ENCODE data around the gene GAB1. TPM values are rescaled to one million over a fixed set of nuclear protein-coding genes. Genes with fewer than 3 reads are reported as not detected.

Gene GAB1
- total RNA-seq, 1 experiment from 2014 or later, result 3.8 TPM

GRCh38 chr4:143353797-143354196 is 17.1 kb downstream of the GAB1 start:
- POLR2A ChIA-PET, result no interaction called here
- Histone ChIP-seq H3K9me3 (ENCODE audit: control insufficient read depth in 1 of 2, insufficient read depth in 1 of 2, low read depth in 1 of 2, low read length in 2 of 2) (no peaks in the 10 kb centered on the region), H3K9me2 (ENCODE audit: insufficient read depth) (no peaks in the 10 kb centered on the region), H3K79me2 (ENCODE audit: insufficient read depth, low read length) (no peaks in the 10 kb centered on the region), H2AFZ (ENCODE audit: low read depth, low read length, poor library complexity, severe bottlenecking) (no peak overlapping the region), H3K27me3 (ENCODE audit: insufficient read depth, low read length) (no peaks in the 10 kb centered on the region), H3K9ac (ENCODE audit: low read length) (no peak overlapping the region), H3K4me2 (ENCODE audit: low read length) (no peak overlapping the region), H4K20me1 (ENCODE audit: insufficient read depth) (no peaks in the 10 kb centered on the region), H3K4me3 (replicated peaks in 1 of 2; ENCODE audit: low read depth in 1 of 2, low read length in 2 of 2) (no peak overlapping the region), H3K4me1 (ENCODE audit: control insufficient read depth in 1 of 2, insufficient read depth in 2 of 2, low read length in 2 of 2) (peaks cover 3 to 6% of the 10 kb centered on the region in 2 experiments; a peak in 2 of 4 replicates), H3K36me3 (ENCODE audit: control insufficient read depth in 1 of 2, insufficient read depth in 2 of 2, low read length in 2 of 2) (no peaks in the 10 kb centered on the region), H3K27ac (ENCODE audit: low read depth, low read length) (no peak overlapping the region)
- ATAC-seq, result no peak
- TF ChIP-seq SRF (IDR thresholded peaks at IDR 0.05; ENCODE audit: low read depth) (no peak), EZH2phosphoT487 (IDR thresholded peaks at IDR 0.05; ENCODE audit: borderline replicate concordance) (no peak), POLR2A (IDR thresholded peaks at IDR 0.05; ENCODE audit: borderline replicate concordance, extremely low read depth, insufficient read depth, insufficient read length) (no peak), ZFX (IDR thresholded peaks at IDR 0.05) (no peak), EZH2 (IDR thresholded peaks at IDR 0.05) (no peak)
- TF ChIP-seq, protein P1, sequence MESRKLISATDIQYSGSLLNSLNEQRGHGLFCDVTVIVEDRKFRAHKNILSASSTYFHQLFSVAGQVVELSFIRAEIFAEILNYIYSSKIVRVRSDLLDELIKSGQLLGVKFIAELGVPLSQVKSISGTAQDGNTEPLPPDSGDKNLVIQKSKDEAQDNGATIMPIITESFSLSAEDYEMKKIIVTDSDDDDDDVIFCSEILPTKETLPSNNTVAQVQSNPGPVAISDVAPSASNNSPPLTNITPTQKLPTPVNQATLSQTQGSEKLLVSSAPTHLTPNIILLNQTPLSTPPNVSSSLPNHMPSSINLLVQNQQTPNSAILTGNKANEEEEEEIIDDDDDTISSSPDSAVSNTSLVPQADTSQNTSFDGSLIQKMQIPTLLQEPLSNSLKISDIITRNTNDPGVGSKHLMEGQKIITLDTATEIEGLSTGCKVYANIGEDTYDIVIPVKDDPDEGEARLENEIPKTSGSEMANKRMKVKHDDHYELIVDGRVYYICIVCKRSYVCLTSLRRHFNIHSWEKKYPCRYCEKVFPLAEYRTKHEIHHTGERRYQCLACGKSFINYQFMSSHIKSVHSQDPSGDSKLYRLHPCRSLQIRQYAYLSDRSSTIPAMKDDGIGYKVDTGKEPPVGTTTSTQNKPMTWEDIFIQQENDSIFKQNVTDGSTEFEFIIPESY (IDR thresholded peaks at IDR 0.05; ENCODE audit: extremely low read depth, insufficient replicate concordance, low read length), result no peak
- CTCF ChIA-PET, result no interaction called here
- no TSS peak for BruUV-seq (replicated peaks)
- RAD21 ChIA-PET (ENCODE audit: low non-redundant PET in 1 of 2, low total read pairs in 2 of 2, uncharacterized antibody in 2 of 2, unreplicated experiment in 2 of 2), result no interaction called here
- intact Hi-C loops (cut with micrococcal nuclease), result no loop called here
- DNase-seq (ENCODE audit: low read depth, low spot score), result no peak

DNA sequence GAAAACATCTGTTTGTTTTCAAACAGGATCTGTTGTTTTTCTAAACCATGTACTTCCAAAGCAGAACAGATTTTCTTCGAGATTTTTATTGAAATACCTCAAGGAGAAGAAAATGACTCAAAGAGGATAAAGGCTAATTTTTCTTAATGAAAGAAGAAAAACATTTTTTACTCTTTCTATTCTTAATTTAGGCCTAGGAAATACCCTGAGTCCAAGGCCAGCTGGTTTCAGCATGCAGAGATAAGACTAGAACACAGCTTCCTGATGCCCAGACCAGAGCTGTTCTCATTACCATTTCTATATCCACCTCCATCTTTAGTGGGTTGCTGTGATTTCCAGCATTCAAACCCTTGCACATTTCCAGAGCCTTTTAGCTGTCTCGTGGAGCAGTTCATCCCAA is 18.3 kb downstream of the GAB1 start:
- CTCF ChIA-PET, result no interaction called here
- no peaks in the 10 kb centered on the region for H4K20me1 ChIP-seq (ENCODE audit: insufficient read depth)
- POLR2A ChIA-PET, result no interaction called here
- TF ChIP-seq TCF7L2 (IDR thresholded peaks at IDR 0.05; ENCODE audit: borderline replicate concordance, extremely low read depth, insufficient read depth, insufficient read length) (no peak), REST (IDR thresholded peaks at IDR 0.05; ENCODE audit: low read depth) (no peak)
- TF ChIP-seq, protein P1 (IDR thresholded peaks at IDR 0.05; ENCODE audit: extremely low read depth, insufficient replicate concordance, low read length), result no peak
- H3K4me1 ChIP-seq (ENCODE audit: control insufficient read depth in 1 of 2, insufficient read depth in 2 of 2, low read length in 2 of 2), result peaks cover 3 to 6% of the 10 kb centered on the region in 2 experiments; a peak in 2 of 4 replicates
- ATAC-seq (no peak), DNase-seq (ENCODE audit: low read depth, low spot score) (no peak)
- intact Hi-C loops (cut with micrococcal nuclease), result no loop called here
- no peak overlapping the region for H2AFZ ChIP-seq (ENCODE audit: low read depth, low read length, poor library complexity, severe bottlenecking)
- H3K9ac ChIP-seq (ENCODE audit: low read length), result no peak overlapping the region
- RAD21 ChIA-PET (ENCODE audit: low non-redundant PET in 1 of 2, low total read pairs in 2 of 2, uncharacterized antibody in 2 of 2, unreplicated experiment in 2 of 2), result no interaction called here
- H3K79me2 ChIP-seq (ENCODE audit: insufficient read depth, low read length), result no peaks in the 10 kb centered on the region
- no peak overlapping the region for H3K4me2 ChIP-seq (ENCODE audit: low read length)
- H3K9me2 ChIP-seq (ENCODE audit: insufficient read depth), result no peaks in the 10 kb centered on the region
- no TSS peak for BruUV-seq (replicated peaks)
- H3K4me3 ChIP-seq (replicated peaks in 1 of 2; ENCODE audit: low read depth in 1 of 2, low read length in 2 of 2), result no peak overlapping the region
- H3K9me3 ChIP-seq (ENCODE audit: control insufficient read depth in 1 of 2, insufficient read depth in 1 of 2, low read depth in 1 of 2, low read length in 2 of 2), result no peaks in the 10 kb centered on the region
- H3K36me3 ChIP-seq (ENCODE audit: control insufficient read depth in 1 of 2, insufficient read depth in 2 of 2, low read length in 2 of 2), result no peaks in the 10 kb centered on the region
- H3K27me3 ChIP-seq (ENCODE audit: insufficient read depth, low read length), result no peaks in the 10 kb centered on the region
- no peak overlapping the region for H3K27ac ChIP-seq (ENCODE audit: low read depth, low read length)

Data from HCT116 (cell line).